HepG2 (cell line): ENCODE results near the gene IL16.

ENCODE experiments used
- CEBPG ChIP-seq: IDR thresholded peaks from 2 replicates; pipeline ENCODE4 v1.6.1; 2016
- CEBPZ ChIP-seq: IDR thresholded peaks from 2 replicates; pipeline ENCODE4 v1.6.1; 2012; ENCODE audit warnings: low read length, improper control_type of control experiment
- CTCF ChIP-seq: sonication (generic); formaldehyde crosslinking; IDR thresholded peaks from 2 replicates; pipeline ENCODE4 v1.5.0; 2020; ENCODE audit warnings: mild to moderate bottlenecking, missing genetic modification reagents, moderate library complexity
- ESRRA ChIP-seq: sonication (generic); formaldehyde crosslinking; IDR thresholded peaks from 2 replicates; pipeline ENCODE4 v1.5.1; 2020; ENCODE audit warnings: mild to moderate bottlenecking, low read depth, missing genetic modification reagents
- ETV5 ChIP-seq: IDR thresholded peaks from 2 replicates; pipeline ENCODE4 v1.6.1; 2018; ENCODE audit warnings: missing biosample characterization, missing genetic modification reagents, inconsistent platforms, borderline replicate concordance
- MXI1 ChIP-seq: IDR thresholded peaks from 3 replicates; pipeline ENCODE4 v1.6.1; 2012; ENCODE audit warnings: low read depth, low read length, inconsistent platforms, borderline replicate concordance
- PHF8 ChIP-seq: sonication (generic); formaldehyde crosslinking; IDR thresholded peaks from 2 replicates; pipeline ENCODE4 v1.5.0; 2020; ENCODE audit warnings: missing genetic modification reagents
- PRPF4 ChIP-seq: fragments of 200-400 bp; formaldehyde crosslinking; IDR thresholded peaks from 2 replicates; pipeline ENCODE4 v1.6.1; 2016; ENCODE audit warnings: low read length, low read depth; ENCODE audit not compliant: poor library complexity, severe bottlenecking
- SP1 ChIP-seq, 2 experiments: fragments of 450-650 bp in 1 of 2; sonication (generic) in 1 of 2; formaldehyde crosslinking in 1 of 2; IDR thresholded peaks; 2 replicates each; pipeline versions ENCODE4 v1.4.0 to v1.6.1; 2016 to 2020; ENCODE audit warnings: missing genetic modification reagents in 1 of 2
- ZNF577 ChIP-seq: sonication (generic); formaldehyde crosslinking; IDR thresholded peaks from 2 replicates; pipeline ENCODE4 v1.4.0; 2020; ENCODE audit warnings: mild to moderate bottlenecking, low read depth, missing genetic modification reagents, borderline replicate concordance
- ZZZ3 ChIP-seq: sonication (generic); formaldehyde crosslinking; IDR thresholded peaks from 2 replicates; pipeline ENCODE4 v1.4.0; 2020; ENCODE audit warnings: missing genetic modification reagents, mild to moderate bottlenecking, borderline replicate concordance

- TF ChIP-seq CTCF: no peak
- TF ChIP-seq PRPF4: no peak
- no peak for TF ChIP-seq CEBPG (CRISPR knock-in tag)
- no peak for TF ChIP-seq MXI1
- no peak for TF ChIP-seq PHF8 (CRISPR knock-in tag)
- TF ChIP-seq ZZZ3: no peak
- no peak for TF ChIP-seq ZNF577 (CRISPR knock-in tag)
- TF ChIP-seq ETV5 (CRISPR knock-in tag): no peak
- TF ChIP-seq SP1 (IDR thresholded peaks at IDR 0.05): no peak
- no peak for TF ChIP-seq SP1 (CRISPR knock-in tag; IDR thresholded peaks at IDR 0.05)
- TF ChIP-seq ESRRA (CRISPR knock-in tag): no peak
- no peak for TF ChIP-seq CEBPZ
Observed at GRCh38 chr15:81303244-81304225, 106.9 kb downstream of the IL16 start.
